B cell (primary cell): ENCODE results near the gene PEDS1. TPM values are rescaled to one million over a fixed set of nuclear protein-coding genes. Genes with fewer than 3 reads are reported as not detected.

Experiments
- ATAC-seq: fragments of 200-7000 bp; cut with Tn5 transposase; one replicate; pipeline ENCODE4 v1.10.0; 2021; ENCODE audit warnings: low read depth, mild to moderate bottlenecking, moderate number of reproducible peaks, moderate library complexity
- CTCF ChIA-PET: fragments of 350-600 bp; sonication (Branson Sonifier 250); formaldehyde crosslinking; loops from one replicate; lab custom pipeline; 2021; ENCODE audit warnings: antibody characterized with exemption, inconsistent platforms; lab: Charles Lee
- POLR2A ChIA-PET: fragments of 350-600 bp; sonication (Branson Sonifier 250); formaldehyde crosslinking; loops from one replicate; lab custom pipeline; 2021; ENCODE audit warnings: antibody characterized with exemption; lab: Charles Lee
- DNase-seq: peaks from one replicate; pipeline ENCODE4 v3.0.0; 2013
- H2AFZ ChIP-seq: 2 replicates; pipeline ENCODE4 v1.6.1; 2012; ENCODE audit warnings: mild to moderate bottlenecking, low read depth, low read length; ENCODE audit not compliant: insufficient read depth, poor library complexity, severe bottlenecking
- H3K27ac ChIP-seq, 2 donors: 1 replicate in 1 of 2; 2 replicates in 1 of 2; pipeline ENCODE4 v1.5.1; 2012 to 2013; ENCODE audit warnings: low read length in 2 of 2, mild to moderate bottlenecking in 2 of 2, moderate library complexity in 1 of 2
- H3K27me3 ChIP-seq, 4 experiments: fragments of 200-600 bp in 1 of 4; sonication (generic) in 1 of 4; replicated peaks in 1 of 4; 1 replicate in 2 of 4; 2 replicates in 2 of 4; pipeline versions ENCODE4 v1.6.1 to v1.7.0; 2013 to 2016; ENCODE audit warnings: low read length in 3 of 4, mild to moderate bottlenecking in 2 of 4, mixed read lengths in 1 of 4, moderate library complexity in 1 of 4; ENCODE audit not compliant: insufficient read depth in 4 of 4, control insufficient read depth in 3 of 4; ENCODE audit errors: control extremely low read depth in 1 of 4
- H3K36me3 ChIP-seq, 2 experiments: replicated peaks in 1 of 2; 1 replicate in 1 of 2; 2 replicates in 1 of 2; pipeline versions ENCODE4 v1.6.1 to v1.7.1; 2013; ENCODE audit warnings: low read length in 1 of 2; ENCODE audit not compliant: insufficient read depth in 2 of 2, control insufficient read depth in 1 of 2; ENCODE audit errors: control extremely low read depth in 1 of 2, extremely low read depth in 1 of 2
- H3K4me1 ChIP-seq, 2 donors: fragments of 200-600 bp in 1 of 2; sonication (generic) in 1 of 2; 1 replicate in 1 of 2; 2 replicates in 1 of 2; pipeline versions ENCODE4 v1.5.1 to v1.6.1; 2013 to 2017; ENCODE audit warnings: low read length in 2 of 2; ENCODE audit not compliant: control insufficient read depth in 2 of 2, insufficient read depth in 2 of 2
- H3K4me2 ChIP-seq: replicated peaks from 2 replicates; pipeline ENCODE3; 2012; ENCODE audit warnings: mild to moderate bottlenecking, low read depth, low read length; ENCODE audit not compliant: poor library complexity, severe bottlenecking
- H3K4me3 ChIP-seq, 5 experiments: fragments of 200-600 bp in 1 of 5; sonication (generic) in 1 of 5; 1 replicate in 3 of 5; 2 replicates in 2 of 5; pipeline versions ENCODE4 v1.5.1 to v1.7.0; 2011 to 2016; ENCODE audit warnings: low read length in 4 of 5, mild to moderate bottlenecking in 4 of 5, low read depth in 2 of 5, control low read depth in 1 of 5, moderate library complexity in 1 of 5; ENCODE audit not compliant: insufficient read depth in 1 of 5; ENCODE audit errors: control extremely low read depth in 1 of 5, extremely low read depth in 1 of 5
- H3K79me2 ChIP-seq: fragments of 200-600 bp; sonication (generic); one replicate; pipeline ENCODE4 v1.6.0; 2016; ENCODE audit warnings: low read length; ENCODE audit not compliant: control insufficient read depth, insufficient read depth
- H3K9ac ChIP-seq: fragments of 200-600 bp; sonication (generic); 2 replicates; pipeline ENCODE4 v1.6.1; 2017; ENCODE audit warnings: mild to moderate bottlenecking, low read length, moderate library complexity
- H3K9me3 ChIP-seq, 3 donors: one replicate each; pipeline versions ENCODE4 v1.6.1 to v1.7.1; 2013; ENCODE audit warnings: low read length in 2 of 3; ENCODE audit not compliant: control insufficient read depth in 2 of 3, insufficient read depth in 1 of 3; ENCODE audit errors: control extremely low read depth in 1 of 3
- H4K20me1 ChIP-seq: 2 replicates; pipeline ENCODE4 v1.6.0; 2012; ENCODE audit warnings: mild to moderate bottlenecking, low read length; ENCODE audit not compliant: insufficient read depth, control insufficient read depth, poor library complexity, severe bottlenecking
- H3K27ac Mint-ChIP-seq: one replicate; pipeline ENCODE4 v1.8.0; 2021; ENCODE audit warnings: mixed read lengths
- H3K27me3 Mint-ChIP-seq: one replicate; pipeline ENCODE4 v1.8.0; 2021; ENCODE audit warnings: mixed read lengths
- H3K4me1 Mint-ChIP-seq: one replicate; pipeline ENCODE4 v1.8.0; 2021; ENCODE audit warnings: mixed read lengths
- H3K4me3 Mint-ChIP-seq: one replicate; pipeline ENCODE4 v1.8.0; 2021; ENCODE audit warnings: mixed read lengths
- H3K9me3 Mint-ChIP-seq: one replicate; pipeline ENCODE4 v1.8.0; 2022; ENCODE audit warnings: mixed read lengths; ENCODE audit not compliant: insufficient read depth
- CTCF ChIP-seq: fragments of 200-600 bp; IDR thresholded peaks from one replicate; pipeline ENCODE4 v1.8.0; 2022; ENCODE audit warnings: antibody characterized with exemption, mild to moderate bottlenecking
- EZH2 ChIP-seq: IDR thresholded peaks from 2 replicates; pipeline ENCODE4 v1.6.1; 2012; ENCODE audit warnings: borderline replicate concordance, low read depth, mild to moderate bottlenecking, moderate library complexity, low read length; ENCODE audit not compliant: insufficient read depth, poor library complexity, severe bottlenecking
- WGBS: methylation state at CpG from one replicate; pipeline ENCODE4 v1.1.5; 2013; ENCODE audit warnings: missing lambda C conversion rate; ENCODE audit not compliant: insufficient coverage; 5-methylcytosine and 5-hydroxymethylcytosine counted together
- intact Hi-C: fragments of 100-400 bp; cut with micrococcal nuclease; formaldehyde crosslinking; loops from one replicate; pipeline ENCODE4 v1.10.0; 2022
- polyA plus RNA-seq: library from polyadenylated mRNA; depleted of rRNA; stranded (reverse); fragments of >200 nt; gene quantifications from 2 replicates; pipeline ENCODE4 v1.2.3, GENCODE V29; 2012
- total RNA-seq, 2 donors: library from RNA; stranded (reverse); fragments of 120-200 nt in 1 of 2; gene quantifications; 1 replicate in 1 of 2; 2 replicates in 1 of 2; pipeline versions ENCODE4 v1.2.3 to v1.2.4, GENCODE V29; 2013 to 2022

Gene PEDS1
- total and polyA plus RNA-seq, 2 donors (not counting 1 experiment from before 2014, with no cell fraction given), result 11.2 to 38.7 TPM

GRCh38 chr20:50198180-50198666 is 44.7 kb upstream of the PEDS1 start:
- Mint-ChIP-seq H3K27me3 (no peaks in the 10 kb centered on the region), H3K9me3 (peaks cover 2% of the 10 kb centered on the region), H3K27ac (no peak overlapping the region), H3K4me3 (no peak overlapping the region), H3K4me1 (peaks cover 4% of the 10 kb centered on the region)
- no peaks in the 10 kb centered on the region for H3K27me3 ChIP-seq
- peaks cover 7 to 8% of the 10 kb centered on the region in 2 donors for H3K4me1 ChIP-seq
- H3K4me2 ChIP-seq, result no peak overlapping the region
- H4K20me1 ChIP-seq, result peaks cover 24% of the 10 kb centered on the region
- WGBS, result 86% methylated on average over 11 of the region's 11 CpGs
- no peak overlapping the region for H3K9ac ChIP-seq
- H3K4me3 ChIP-seq, result no peak overlapping the region
- DNase-seq (no peak), ATAC-seq (no peak)
- H2AFZ ChIP-seq, result no peak overlapping the region
- no peak for TF ChIP-seq CTCF
- no peak for TF ChIP-seq EZH2
- H3K36me3 ChIP-seq, result peaks cover 4 to 5% of the 10 kb centered on the region in 2 experiments
- ChIA-PET POLR2A (no interaction called here), CTCF (no interaction called here)
- H3K79me2 ChIP-seq, result peaks cover 21% of the 10 kb centered on the region
- H3K9me3 ChIP-seq, result peaks cover 0 to 7% (median 0%) of the 10 kb centered on the region in 3 donors
- intact Hi-C loops, result no loop called here
- H3K27ac ChIP-seq, result no peak overlapping the region

GRCh38 chr20:50197463-50198179 is 44.1 kb upstream of the PEDS1 start:
- H3K36me3 ChIP-seq, result peaks cover 4 to 5% of the 10 kb centered on the region in 2 experiments
- DNase-seq (no peak), ATAC-seq (no peak)
- WGBS, result 97% methylated on average over 8 of the region's 10 CpGs
- CTCF ChIA-PET, result interaction anchor here (1.4 kb wide), 1 partner anchor 9 kb away, joined by 11 read pairs; no protein-coding TSS in a partner anchor
- H3K79me2 ChIP-seq, result peaks cover 27% of the 10 kb centered on the region
- H3K27ac ChIP-seq, result no peak overlapping the region
- H3K4me3 Mint-ChIP-seq, result no peak overlapping the region
- intact Hi-C loops, result no loop called here
- no peak overlapping the region for H3K9ac ChIP-seq
- H3K4me3 ChIP-seq, result no peak overlapping the region
- H3K27ac Mint-ChIP-seq, result no peak overlapping the region
- H3K4me1 ChIP-seq, result peaks cover 13 to 14% of the 10 kb centered on the region in 2 donors
- H3K27me3 Mint-ChIP-seq, result no peaks in the 10 kb centered on the region
- no peak overlapping the region for H3K4me2 ChIP-seq
- peaks cover 0 to 7% (median 0%) of the 10 kb centered on the region in 3 donors for H3K9me3 ChIP-seq
- H3K27me3 ChIP-seq, result no peaks in the 10 kb centered on the region
- no peak overlapping the region for H2AFZ ChIP-seq
- POLR2A ChIA-PET, result no interaction called here
- peaks cover 10% of the 10 kb centered on the region for H3K4me1 Mint-ChIP-seq
- no peak for TF ChIP-seq EZH2
- no peak for TF ChIP-seq CTCF
- peaks cover 2% of the 10 kb centered on the region for H3K9me3 Mint-ChIP-seq
- H4K20me1 ChIP-seq, result peaks cover 30% of the 10 kb centered on the region
